GM12801 (cell line): Measurements from ENCODE around the gene NXNL2.

Source experiments
- CTCF ChIP-seq: IDR thresholded peaks from one replicate; pipeline ENCODE4 v1.5.1; 2011; ENCODE audit warnings: control low read depth; ENCODE audit not compliant: insufficient read length; ENCODE audit errors: extremely low read depth

The NXNL2 gene

GRCh38 chr9:88533951-88534455 lies 975 bp upstream of the NXNL2 start:
- TF ChIP-seq CTCF = no peak

GRCh38 chr9:88535226-88536022 lies 446 bp downstream of the NXNL2 start:
- TF ChIP-seq CTCF = no peak

GRCh38 chr9:88536023-88536324 lies 996 bp downstream of the NXNL2 start:
- TF ChIP-seq CTCF = no peak

- TF ChIP-seq CTCF = no peak
Measured at GRCh38 chr9:88536951-88537760, 2.2 kb downstream of the NXNL2 start.

- TF ChIP-seq CTCF = no peak
Measured at GRCh38 chr9:88537761-88538091, 2.7 kb downstream of the NXNL2 start.

- no peak for TF ChIP-seq CTCF
Measured at GRCh38 chr9:88538311-88539085, 3.5 kb downstream of the NXNL2 start.

GRCh38 chr9:88539246-88539645 lies 4.3 kb downstream of the NXNL2 start:
- TF ChIP-seq CTCF = no peak
